Loucy (cell line): Measurements from ENCODE around the gene CCDC91.

Experiments
- EZH2phosphoT487 ChIP-seq: fragments of 200-600 bp; IDR thresholded peaks from 2 replicates; pipeline ENCODE4 v1.6.1; 2018; ENCODE audit warnings: antibody characterized with exemption, mild to moderate bottlenecking, moderate library complexity, borderline replicate concordance
- TF ChIP-seq, protein P1 (sequence below): fragments of 200-600 bp; sonication (generic); conservative IDR thresholded peaks from 2 replicates; pipeline ENCODE4 v1.5.1; 2014; ENCODE audit warnings: mild to moderate bottlenecking, antibody characterized with exemption, low read length

DNA sequence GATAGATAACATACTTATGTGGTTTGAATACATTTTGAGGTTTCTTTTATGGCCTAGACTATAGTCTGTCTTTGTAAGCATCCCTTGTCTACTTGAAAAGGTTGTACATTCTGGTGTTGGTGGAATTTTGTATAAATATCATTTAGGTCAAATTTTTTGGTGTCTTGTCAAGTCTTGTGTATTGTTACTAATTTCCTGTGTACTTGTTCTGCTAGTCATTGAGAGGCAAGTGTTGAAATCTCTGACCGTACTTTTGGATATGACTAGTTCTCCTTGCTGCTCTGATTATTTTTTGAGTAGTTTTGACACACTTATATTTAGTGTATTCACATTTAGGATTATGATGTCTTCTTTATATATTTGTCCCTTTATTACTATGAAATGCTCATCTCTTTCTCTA is 219.6 kb downstream of the CCDC91 start:
- TF ChIP-seq, protein P1, sequence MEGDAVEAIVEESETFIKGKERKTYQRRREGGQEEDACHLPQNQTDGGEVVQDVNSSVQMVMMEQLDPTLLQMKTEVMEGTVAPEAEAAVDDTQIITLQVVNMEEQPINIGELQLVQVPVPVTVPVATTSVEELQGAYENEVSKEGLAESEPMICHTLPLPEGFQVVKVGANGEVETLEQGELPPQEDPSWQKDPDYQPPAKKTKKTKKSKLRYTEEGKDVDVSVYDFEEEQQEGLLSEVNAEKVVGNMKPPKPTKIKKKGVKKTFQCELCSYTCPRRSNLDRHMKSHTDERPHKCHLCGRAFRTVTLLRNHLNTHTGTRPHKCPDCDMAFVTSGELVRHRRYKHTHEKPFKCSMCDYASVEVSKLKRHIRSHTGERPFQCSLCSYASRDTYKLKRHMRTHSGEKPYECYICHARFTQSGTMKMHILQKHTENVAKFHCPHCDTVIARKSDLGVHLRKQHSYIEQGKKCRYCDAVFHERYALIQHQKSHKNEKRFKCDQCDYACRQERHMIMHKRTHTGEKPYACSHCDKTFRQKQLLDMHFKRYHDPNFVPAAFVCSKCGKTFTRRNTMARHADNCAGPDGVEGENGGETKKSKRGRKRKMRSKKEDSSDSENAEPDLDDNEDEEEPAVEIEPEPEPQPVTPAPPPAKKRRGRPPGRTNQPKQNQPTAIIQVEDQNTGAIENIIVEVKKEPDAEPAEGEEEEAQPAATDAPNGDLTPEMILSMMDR, result no peak
- TF ChIP-seq EZH2phosphoT487, result no peak
